NCI-H146 (cell line): Measurements from ENCODE around the gene IFT52.
"Not testable (repeated sequence)": the region's sequence is repeated elsewhere in the genome, so short reads cannot be mapped to it uniquely, and the experiment has no call there.

Source experiments
- DNase-seq: peaks from one replicate; lab custom pipeline; 2025; lab: John Stamatoyannopoulos, UW

IFT52 gene

DNA sequence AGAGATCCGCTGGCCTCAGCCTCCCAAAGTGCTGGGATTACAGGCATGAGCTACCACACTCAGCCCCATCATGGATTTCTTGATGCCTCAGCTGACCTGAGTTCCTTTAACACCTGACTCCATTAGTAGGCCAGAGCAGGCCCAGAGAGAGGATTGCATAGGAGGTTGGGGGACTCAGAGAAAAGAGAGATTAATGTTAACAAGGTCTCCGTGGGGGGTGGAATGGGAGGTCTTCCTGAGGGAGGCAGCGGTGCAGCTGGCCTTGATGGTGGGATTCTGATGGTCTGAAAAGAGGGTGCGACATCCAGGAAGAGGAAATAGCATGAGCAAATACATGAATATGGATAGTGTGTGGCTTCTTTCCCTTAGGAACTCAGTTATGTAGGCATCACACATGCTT is 22.0 kb upstream of the IFT52 start:
- DNase-seq: no peak

- DNase-seq: no peak
These were observed 21.5 kb upstream of the IFT52 start for GRCh38 chr20:43569282-43569681.

- no peak for DNase-seq
These were observed 20.2 kb upstream of the IFT52 start for GRCh38 chr20:43570496-43570895.

- DNase-seq: no peak
These were observed 19.4 kb upstream of the IFT52 start for GRCh38 chr20:43571310-43571709.

GRCh38 chr20:43571771-43572170 is 19.0 kb upstream of the IFT52 start:
- DNase-seq: no peak

- no peak for DNase-seq
These were observed 17.8 kb upstream of the IFT52 start for GRCh38 chr20:43572891-43573290.

GRCh38 chr20:43576108-43576507 is 14.6 kb upstream of the IFT52 start:
- no peak for DNase-seq

- no peak for DNase-seq
These were observed 10.6 kb upstream of the IFT52 start for GRCh38 chr20:43579861-43580793.

DNA sequence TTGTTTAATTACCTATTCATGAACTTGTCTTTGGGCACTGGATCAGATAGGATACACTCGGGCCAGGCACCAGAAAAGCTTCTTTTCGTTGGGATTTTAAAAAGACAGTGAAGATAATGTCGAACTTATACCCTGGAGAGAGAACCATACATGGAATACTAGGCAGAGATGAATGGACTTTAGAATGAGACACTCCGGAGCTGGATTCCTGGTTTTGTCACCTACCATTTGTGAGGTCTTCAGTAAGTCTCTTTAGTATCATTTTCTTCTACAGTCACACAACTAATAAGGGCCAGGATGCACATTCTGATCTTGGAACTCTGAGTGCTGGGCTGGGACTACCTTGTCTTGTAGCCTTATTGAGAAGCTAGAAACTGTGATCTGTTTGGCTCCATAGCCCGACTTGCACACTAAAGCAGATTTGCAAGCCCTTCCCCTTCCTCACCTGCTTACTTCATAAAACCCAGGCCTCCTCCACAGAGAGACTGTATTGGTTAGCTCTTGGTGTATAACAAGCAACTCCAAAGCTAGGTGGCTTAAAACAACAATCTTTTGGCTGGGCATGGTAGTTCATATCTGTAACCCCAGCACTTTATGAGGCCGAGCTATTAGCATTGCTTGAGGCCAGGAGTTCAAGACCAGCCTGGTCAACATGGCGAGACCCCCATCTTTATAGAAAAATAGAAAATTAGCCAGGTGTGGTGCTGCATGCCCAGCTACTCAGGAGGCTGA is 7.4 kb upstream of the IFT52 start:
- no peak for DNase-seq

- DNase-seq: no peak
These were observed 6.7 kb upstream of the IFT52 start for GRCh38 chr20:43583982-43584432.

DNA sequence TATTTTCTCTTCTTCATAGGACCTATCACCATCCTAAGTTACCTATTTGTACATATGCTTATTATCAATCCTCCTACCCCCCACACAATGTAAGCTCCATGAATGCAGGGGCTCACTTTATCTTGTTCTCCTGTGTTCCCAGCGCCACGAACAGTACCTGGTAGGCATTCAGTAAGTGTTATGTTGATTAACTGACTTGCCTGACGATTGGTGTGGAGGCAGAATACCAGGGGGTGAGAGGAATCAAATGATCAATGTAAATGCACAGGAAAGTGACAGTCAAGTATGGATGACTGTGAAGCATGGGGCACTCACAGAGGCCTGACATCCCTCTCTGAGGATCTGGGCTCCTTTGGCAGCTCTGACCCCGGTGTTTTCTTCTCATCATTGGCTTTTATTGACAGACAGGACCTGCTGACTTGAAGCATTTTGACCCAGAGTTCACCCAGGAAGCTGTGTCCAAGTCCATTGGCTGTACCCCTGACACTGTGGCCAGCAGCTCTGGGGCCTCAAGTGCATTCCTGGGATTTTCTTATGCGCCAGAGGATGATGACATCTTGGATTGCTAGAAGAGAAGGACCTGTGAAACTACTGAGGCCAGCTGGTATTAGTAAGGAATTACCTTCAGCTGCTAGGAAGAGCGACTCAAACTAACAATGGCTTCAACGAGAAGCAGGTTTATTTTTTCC is 6.1 kb upstream of the IFT52 start:
- no peak for DNase-seq

DNA sequence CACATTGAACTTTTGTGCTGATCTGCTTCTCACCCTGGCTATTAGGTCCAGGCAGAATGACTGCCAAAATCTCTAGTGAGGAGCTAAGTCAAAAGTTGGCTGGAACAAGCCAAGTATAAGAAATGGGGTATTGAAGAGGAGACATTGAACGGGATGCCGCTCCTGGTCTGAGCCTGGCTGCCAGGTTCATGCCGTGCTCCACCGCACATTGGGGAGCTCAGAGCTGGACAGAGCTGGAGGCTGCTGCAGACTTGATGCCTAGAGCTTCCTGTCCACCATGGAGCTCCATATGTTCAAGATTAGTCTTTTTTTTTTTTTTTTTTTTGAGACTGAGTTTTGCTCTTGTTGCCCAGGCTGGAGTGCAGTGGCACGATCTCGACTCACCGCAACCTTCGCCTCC is 4.1 kb upstream of the IFT52 start:
- DNase-seq: no peak

DNA sequence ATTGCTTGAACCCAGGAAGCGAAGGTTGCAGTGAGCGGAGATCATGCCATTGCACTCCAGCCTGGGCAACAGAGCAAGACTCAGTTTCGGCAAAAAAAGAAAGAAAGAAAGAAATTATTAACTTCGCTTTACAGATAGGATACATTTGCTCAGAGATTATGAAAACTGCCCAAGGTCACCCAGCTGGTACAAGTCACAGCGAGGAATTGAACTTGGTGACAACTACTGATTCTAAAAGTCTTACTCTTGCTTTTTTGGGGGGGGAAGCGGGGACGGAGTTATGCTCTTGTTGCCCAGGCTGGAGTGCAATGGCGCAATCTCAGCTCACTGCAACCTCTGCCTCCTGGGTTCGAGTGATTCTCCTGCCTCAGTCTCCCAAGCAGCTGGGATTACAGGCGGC is 2.2 kb upstream of the IFT52 start:
- not testable (repeated sequence) for DNase-seq

- DNase-seq: peak; percentile 75
These were observed 723 bp upstream of the IFT52 start for GRCh38 chr20:43590036-43590391.

- not testable (repeated sequence) for DNase-seq
These were observed 11.2 kb downstream of the IFT52 start for GRCh38 chr20:43601960-43602359.

DNA sequence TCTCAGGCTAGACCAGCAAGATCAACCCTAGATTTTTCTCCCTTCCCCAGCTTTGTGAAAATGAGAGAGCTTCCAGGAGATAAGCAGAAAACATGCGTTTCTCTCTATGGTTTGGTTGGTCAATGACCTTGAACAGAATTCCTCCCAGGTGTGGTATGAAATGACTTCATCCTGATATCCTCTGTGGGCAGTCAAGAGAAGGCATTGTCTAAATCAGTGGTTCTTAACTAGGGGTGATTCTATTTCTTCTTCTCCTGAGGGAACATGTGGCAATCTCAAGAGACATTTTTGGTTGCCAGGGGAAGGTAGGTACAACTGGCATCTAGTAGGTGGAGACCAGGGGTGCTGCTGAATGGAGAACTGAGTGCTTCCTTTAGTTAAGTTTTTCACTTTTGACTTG is 12.4 kb downstream of the IFT52 start:
- DNase-seq: no peak

- DNase-seq: no peak
These were observed 15.0 kb downstream of the IFT52 start for GRCh38 chr20:43605715-43606114.

GRCh38 chr20:43607278-43607677 is 16.5 kb downstream of the IFT52 start:
- not testable (repeated sequence) for DNase-seq

- DNase-seq: no peak
These were observed 40.9 kb downstream of the IFT52 start for GRCh38 chr20:43631598-43631997.

DNA sequence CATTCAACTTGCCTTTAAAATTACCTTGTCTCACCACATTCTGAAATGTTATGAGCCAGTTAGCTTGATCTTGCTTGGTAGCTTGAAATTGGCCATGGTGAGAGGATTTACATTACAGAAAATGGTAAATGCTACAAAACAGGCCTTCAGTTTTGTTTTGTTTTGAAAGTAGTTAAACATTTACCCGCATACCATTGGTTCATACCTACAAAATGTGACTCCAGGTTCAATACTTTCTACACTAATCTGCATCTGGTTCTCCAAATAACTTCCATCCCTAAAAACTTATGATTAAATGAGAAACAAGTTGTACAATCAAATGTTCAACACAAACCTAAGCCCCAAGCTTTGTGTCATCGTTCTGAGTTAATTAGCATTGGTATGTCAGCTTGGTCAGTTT is 45.7 kb downstream of the IFT52 start:
- no peak for DNase-seq

DNA sequence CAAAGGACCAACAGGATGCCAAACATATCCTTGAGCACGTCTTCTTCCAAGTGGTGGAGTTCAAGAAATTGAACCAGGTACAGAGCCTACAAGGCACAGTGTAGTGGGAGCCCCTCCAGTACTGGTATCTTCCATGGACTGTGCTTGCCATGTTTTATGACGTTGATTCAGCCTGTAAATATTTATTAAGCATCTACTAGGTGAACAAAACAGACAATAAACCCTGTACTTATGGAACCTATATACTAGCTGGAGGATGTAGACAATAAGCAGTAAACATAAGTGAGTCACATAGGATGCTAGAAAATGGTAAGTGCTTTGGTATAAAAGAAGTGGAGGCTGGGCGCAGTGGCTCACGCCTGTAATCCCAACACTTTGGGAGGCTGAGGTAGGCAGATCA is 51.8 kb downstream of the IFT52 start:
- no peak for DNase-seq

- DNase-seq: no peak
These were observed 60.3 kb downstream of the IFT52 start for GRCh38 chr20:43650997-43651525.
